Activated naive CD4-positive, alpha-beta T cell treated with anti-CD3 and anti-CD28 coated beads, Interleukin-2, amount 50 U/mL, for 24 hours (primary cell): ENCODE measurements around the gene RHOXF2.
"Not testable (repeated sequence)": the region's sequence is repeated elsewhere in the genome, so short reads cannot be mapped to it uniquely, and the experiment has no call there.

Experiments
- H3K27ac Mint-ChIP-seq: one replicate; pipeline ENCODE4 v1.8.0; 2021; ENCODE audit warnings: mild to moderate bottlenecking, mixed read lengths
- H3K27me3 Mint-ChIP-seq: one replicate; pipeline ENCODE4 v1.8.0; 2021; ENCODE audit warnings: mixed read lengths
- H3K36me3 Mint-ChIP-seq: one replicate; pipeline ENCODE4 v1.8.0; 2021; ENCODE audit warnings: mixed read lengths
- H3K4me1 Mint-ChIP-seq: one replicate; pipeline ENCODE4 v1.8.0; 2021; ENCODE audit warnings: mixed read lengths
- H3K4me3 Mint-ChIP-seq: one replicate; pipeline ENCODE4 v1.8.0; 2021; ENCODE audit warnings: mild to moderate bottlenecking, mixed read lengths
- H3K9me3 Mint-ChIP-seq: one replicate; pipeline ENCODE4 v1.8.0; 2021; ENCODE audit warnings: mixed read lengths

The RHOXF2 gene

DNA sequence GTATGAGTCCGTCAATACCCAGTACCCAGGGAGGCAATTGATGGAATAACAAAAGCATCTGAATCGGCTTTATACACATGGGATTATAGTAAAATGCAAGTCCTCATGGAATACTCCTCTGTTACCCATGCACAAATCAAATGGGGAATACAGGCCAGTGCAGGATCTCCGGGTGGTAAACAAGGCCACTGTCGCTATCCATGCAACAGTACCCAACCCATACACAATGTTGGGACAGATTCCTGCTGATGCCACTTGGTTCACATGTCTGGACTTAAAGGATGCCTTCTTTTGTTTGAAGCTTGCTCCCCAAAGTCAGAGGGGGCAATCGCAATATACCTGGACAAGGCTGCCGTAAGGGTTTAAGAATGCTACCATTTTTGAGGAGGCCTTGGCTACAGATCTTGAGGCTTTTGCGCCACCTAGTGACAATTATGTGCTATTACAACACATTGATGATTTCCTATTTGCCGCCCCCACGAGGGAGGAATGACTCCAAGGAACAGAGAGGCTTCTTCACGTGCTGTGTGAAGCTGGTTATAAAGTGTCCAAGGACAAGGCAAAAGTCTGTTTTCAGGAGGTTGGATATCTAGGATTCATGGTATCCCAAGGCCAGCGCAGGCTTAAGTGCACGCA is 8.2 kb upstream of the RHOXF2 start:
- peaks cover 18% of the 10 kb centered on the region for H3K4me1 Mint-ChIP-seq
- H3K36me3 Mint-ChIP-seq, H3K27ac Mint-ChIP-seq, H3K9me3 Mint-ChIP-seq, H3K27me3 Mint-ChIP-seq, H3K4me3 Mint-ChIP-seq: not testable (repeated sequence)

- H3K27ac Mint-ChIP-seq, H3K4me3 Mint-ChIP-seq, H3K27me3 Mint-ChIP-seq, H3K4me1 Mint-ChIP-seq, H3K9me3 Mint-ChIP-seq, H3K36me3 Mint-ChIP-seq: not testable (repeated sequence)
Observed at GRCh38 chrX:120159086-120159485, 673 bp downstream of the RHOXF2 start.

DNA sequence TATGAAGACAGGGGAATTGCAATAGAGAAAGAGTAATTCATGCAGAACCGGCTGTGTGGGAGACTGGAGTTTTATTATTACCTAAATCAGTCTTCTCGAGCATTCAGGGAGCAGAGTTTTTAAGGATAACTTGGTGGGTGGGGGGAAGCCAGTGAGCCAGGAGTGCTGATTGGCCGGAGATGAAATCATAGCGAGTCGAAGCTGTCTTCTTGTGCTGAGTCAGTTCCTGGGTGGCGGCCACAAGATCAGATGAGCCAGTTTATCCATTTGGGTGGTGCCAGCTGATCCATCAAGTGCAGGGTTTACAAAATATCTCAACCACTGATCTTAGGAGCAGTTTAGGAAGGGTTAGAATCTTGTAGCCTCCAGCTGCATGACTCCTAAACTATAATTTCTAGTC is 34.8 kb downstream of the RHOXF2 start:
- H3K27me3 Mint-ChIP-seq, H3K4me3 Mint-ChIP-seq, H3K9me3 Mint-ChIP-seq, H3K27ac Mint-ChIP-seq, H3K4me1 Mint-ChIP-seq, H3K36me3 Mint-ChIP-seq: not testable (repeated sequence)

- H3K36me3 Mint-ChIP-seq, H3K27me3 Mint-ChIP-seq, H3K4me3 Mint-ChIP-seq, H3K4me1 Mint-ChIP-seq, H3K27ac Mint-ChIP-seq, H3K9me3 Mint-ChIP-seq: not testable (repeated sequence)
Observed at GRCh38 chrX:120193720-120194119, 35.3 kb downstream of the RHOXF2 start.

- H3K36me3 Mint-ChIP-seq, H3K4me1 Mint-ChIP-seq, H3K4me3 Mint-ChIP-seq, H3K9me3 Mint-ChIP-seq, H3K27ac Mint-ChIP-seq, H3K27me3 Mint-ChIP-seq: not testable (repeated sequence)
Observed at GRCh38 chrX:120195786-120196185, 37.4 kb downstream of the RHOXF2 start.

- not testable (repeated sequence) for H3K9me3 Mint-ChIP-seq, H3K36me3 Mint-ChIP-seq, H3K4me1 Mint-ChIP-seq, H3K27me3 Mint-ChIP-seq, H3K4me3 Mint-ChIP-seq, H3K27ac Mint-ChIP-seq
Observed at GRCh38 chrX:120196626-120197283, 38.3 kb downstream of the RHOXF2 start.

DNA sequence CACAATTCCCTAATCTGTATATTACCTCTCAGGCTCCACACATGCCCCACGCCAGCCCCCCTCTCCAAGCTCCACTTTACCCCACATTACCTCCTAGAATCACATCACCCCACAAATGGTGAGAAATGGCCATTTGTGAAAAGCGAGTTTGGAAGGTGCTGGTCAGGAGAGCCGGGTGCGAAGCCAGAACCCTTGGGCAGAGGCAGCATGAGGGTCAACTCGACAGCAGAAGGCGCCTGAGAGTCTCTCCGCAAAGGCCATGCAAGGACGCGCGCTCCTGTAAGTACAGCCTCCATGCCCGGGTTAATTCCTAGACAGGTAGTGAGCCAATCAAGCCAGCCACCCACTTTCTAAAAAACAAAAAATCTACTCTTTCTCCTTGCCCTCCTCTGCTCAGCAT is 42.4 kb downstream of the RHOXF2 start:
- H3K27me3 Mint-ChIP-seq: no peaks in the 10 kb centered on the region
- H3K4me3 Mint-ChIP-seq: no peak overlapping the region
- peaks cover 9% of the 10 kb centered on the region for H3K36me3 Mint-ChIP-seq
- no peak overlapping the region for H3K27ac Mint-ChIP-seq
- no peaks in the 10 kb centered on the region for H3K9me3 Mint-ChIP-seq
- peaks cover 10% of the 10 kb centered on the region for H3K4me1 Mint-ChIP-seq

- Mint-ChIP-seq H3K4me1 (no peaks in the 10 kb centered on the region), H3K27ac (no peak overlapping the region), H3K27me3 (no peaks in the 10 kb centered on the region)
Observed at GRCh38 chrX:120205816-120206753, 47.7 kb downstream of the RHOXF2 start.

DNA sequence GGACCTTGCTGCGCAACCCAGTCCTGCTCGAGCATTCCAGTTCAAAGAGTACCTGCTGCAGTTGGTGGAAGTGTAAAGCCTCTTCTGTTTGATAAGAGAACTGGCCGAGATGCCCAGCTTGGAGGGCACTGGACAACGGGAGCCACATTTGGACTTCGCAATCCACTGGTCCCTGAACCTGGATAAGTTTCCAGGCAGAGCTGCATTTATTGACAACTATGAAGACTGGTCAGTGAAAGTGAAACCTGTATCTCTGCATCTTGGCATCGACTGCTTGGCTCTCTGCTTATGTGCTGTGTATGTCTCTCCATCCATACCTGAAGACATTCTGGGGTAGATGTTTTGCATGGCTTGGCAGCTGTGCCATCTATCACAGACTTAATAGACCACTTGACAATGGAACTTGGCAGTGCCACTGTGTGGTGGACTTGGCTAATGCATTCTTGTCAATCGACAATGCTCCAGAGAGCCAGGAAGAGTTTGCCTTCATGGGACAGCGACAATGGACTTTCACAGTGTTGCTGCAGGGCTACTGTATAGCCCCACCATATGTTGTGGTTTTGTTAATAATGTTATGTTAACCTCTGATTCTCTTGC is 48.7 kb downstream of the RHOXF2 start:
- no peaks in the 10 kb centered on the region for H3K9me3 Mint-ChIP-seq
- no peaks in the 10 kb centered on the region for H3K4me1 Mint-ChIP-seq
- H3K4me3 Mint-ChIP-seq: no peak overlapping the region
- no peaks in the 10 kb centered on the region for H3K27me3 Mint-ChIP-seq
- no peak overlapping the region for H3K27ac Mint-ChIP-seq
- peaks cover 6% of the 10 kb centered on the region for H3K36me3 Mint-ChIP-seq

More at GRCh38 chrX:120205816-120206753, 47.7 kb downstream of the RHOXF2 start:
- Mint-ChIP-seq H3K9me3 (no peaks in the 10 kb centered on the region), H3K4me3 (no peak overlapping the region), H3K36me3 (peaks cover 6% of the 10 kb centered on the region)

DNA sequence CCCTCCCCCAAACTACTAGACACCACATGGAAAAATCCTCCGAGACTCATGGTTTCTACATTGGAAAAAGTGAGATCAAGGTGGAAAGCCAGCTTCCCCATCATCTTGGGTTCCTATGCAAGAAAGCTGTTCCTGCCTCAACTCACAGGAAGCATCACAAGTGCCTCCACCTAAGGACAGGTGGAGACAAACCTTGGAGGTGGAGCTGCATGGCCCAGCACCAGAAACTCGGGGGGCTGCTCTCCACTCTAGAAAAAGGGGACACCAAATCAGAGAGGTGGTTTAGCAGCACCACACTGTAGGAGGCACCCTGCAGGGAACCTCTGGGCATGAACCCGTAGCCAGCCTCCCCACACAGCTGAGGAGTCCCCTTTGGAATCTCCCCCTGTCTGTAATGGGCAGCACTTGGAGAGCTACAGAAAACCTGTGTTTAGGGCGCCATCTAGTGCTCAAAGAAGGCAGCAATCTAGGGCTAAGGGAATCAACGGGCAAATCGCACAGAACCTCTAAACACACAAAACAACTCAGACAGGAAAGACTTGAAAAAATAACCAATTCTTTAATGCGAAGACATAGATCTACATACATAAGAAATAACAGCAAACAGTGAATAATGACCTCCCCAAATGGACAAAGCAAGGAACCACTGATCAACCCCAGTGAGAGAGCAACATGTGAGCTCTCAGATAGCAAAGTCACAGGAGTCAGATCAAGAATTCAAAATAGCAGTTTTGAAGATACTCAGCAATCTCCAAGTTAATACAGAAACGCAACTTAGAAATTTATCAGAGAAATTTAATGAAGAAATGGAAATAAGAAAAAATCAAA is 55.2 kb downstream of the RHOXF2 start:
- H3K27me3 Mint-ChIP-seq: no peaks in the 10 kb centered on the region

More for the DNA sequence above, 55.2 kb downstream of the RHOXF2 start:
- Mint-ChIP-seq H3K36me3 (peaks cover 3% of the 10 kb centered on the region), H3K4me1 (peaks cover 11% of the 10 kb centered on the region), H3K9me3 (no peaks in the 10 kb centered on the region), H3K27ac (no peak overlapping the region), H3K4me3 (no peak overlapping the region)
